ENCODE data around the gene ALDH3A2.

DNA sequence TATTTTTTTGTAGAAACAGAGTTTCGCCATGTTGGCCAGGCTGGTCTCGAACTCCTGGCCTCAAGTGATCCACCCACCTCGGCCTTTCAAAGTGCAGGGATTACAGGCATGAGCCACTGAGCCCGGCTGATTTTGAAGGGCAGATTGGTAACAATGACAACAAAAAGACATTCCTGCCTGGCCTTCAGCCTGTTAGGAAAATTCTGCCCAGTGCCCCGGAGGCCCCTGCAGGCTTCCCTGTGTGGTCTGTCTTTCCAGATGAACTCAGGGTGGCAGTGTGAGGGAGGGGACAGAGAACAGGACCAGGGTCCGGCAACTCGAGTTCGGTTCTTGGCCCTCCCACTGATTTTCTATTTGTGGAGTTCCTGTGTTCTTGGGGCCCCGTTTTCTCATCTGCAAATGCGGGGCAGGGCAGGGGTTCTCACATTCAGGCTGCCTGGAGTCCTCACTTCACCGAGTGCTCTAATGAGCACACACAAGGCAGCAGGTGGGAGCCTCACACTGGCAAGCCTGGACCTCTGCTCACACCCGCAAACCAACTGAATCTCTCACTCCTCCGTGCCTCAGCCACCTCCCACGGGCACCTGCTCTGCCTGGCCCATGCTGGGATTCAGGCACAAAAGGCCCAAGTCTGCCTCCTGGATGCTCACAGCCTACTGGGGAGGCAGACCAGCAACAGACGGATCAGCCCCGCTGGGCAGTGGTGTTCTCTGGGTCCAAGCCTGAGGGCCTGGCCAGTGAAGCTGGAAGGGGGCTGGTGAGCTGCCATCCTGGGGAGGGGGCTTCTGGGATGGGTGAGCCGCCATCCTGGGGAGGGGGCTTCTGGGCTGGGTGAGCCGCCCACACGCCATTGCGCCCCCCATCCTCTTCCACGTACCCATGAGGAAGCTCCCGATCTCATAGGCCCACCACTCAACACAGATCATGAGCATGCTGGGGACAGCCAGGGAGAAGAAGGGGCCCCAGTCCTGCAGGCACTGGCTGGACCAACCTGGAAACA lies 57.5 kb downstream of the ALDH3A2 start:
- TF ChIP-seq, protein P1, sequence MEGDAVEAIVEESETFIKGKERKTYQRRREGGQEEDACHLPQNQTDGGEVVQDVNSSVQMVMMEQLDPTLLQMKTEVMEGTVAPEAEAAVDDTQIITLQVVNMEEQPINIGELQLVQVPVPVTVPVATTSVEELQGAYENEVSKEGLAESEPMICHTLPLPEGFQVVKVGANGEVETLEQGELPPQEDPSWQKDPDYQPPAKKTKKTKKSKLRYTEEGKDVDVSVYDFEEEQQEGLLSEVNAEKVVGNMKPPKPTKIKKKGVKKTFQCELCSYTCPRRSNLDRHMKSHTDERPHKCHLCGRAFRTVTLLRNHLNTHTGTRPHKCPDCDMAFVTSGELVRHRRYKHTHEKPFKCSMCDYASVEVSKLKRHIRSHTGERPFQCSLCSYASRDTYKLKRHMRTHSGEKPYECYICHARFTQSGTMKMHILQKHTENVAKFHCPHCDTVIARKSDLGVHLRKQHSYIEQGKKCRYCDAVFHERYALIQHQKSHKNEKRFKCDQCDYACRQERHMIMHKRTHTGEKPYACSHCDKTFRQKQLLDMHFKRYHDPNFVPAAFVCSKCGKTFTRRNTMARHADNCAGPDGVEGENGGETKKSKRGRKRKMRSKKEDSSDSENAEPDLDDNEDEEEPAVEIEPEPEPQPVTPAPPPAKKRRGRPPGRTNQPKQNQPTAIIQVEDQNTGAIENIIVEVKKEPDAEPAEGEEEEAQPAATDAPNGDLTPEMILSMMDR (IDR thresholded peaks at IDR 0.05): no peak
- no peak for TF ChIP-seq EZH2 (IDR thresholded peaks at IDR 0.05; ENCODE audit: borderline replicate concordance, insufficient read depth, low read depth, low read length, poor library complexity, severe bottlenecking)
